GM19452 (cell line): ENCODE results near the gene CCDC38.
"Not testable (repeated sequence)": the region's sequence is repeated elsewhere in the genome, so short reads cannot be mapped to it uniquely, and the experiment has no call there.

Source experiments
- ATAC-seq: cut with Tn5 transposase; IDR thresholded peaks from one replicate; pipeline ENCODE4 v1.9.1; 2021; ENCODE audit not compliant: unreplicated experiment

The CCDC38 gene

GRCh38 chr12:95942524-95943329, at the start of gene CCDC38:
Gene CCDC38, minus strand, starts transcription at chr12:95942614. Its CDS starts 6,105 bp downstream, at chr12:95936509.
- ATAC-seq = peak; percentile 99

- ATAC-seq = no peak
Observed at GRCh38 chr12:95990136-95990535, 47.7 kb upstream of the CCDC38 start.

GRCh38 chr12:95989504-95990123, 47.2 kb upstream of the CCDC38 start:
- no peak for ATAC-seq

- no peak for ATAC-seq
Observed at GRCh38 chr12:95988506-95989275, 46.3 kb upstream of the CCDC38 start.

GRCh38 chr12:95986635-95987570, 44.5 kb upstream of the CCDC38 start:
- ATAC-seq = no peak

- ATAC-seq = no peak
Observed at GRCh38 chr12:95984682-95985081, 42.3 kb upstream of the CCDC38 start.

GRCh38 chr12:95982602-95983001, 40.2 kb upstream of the CCDC38 start:
- ATAC-seq = no peak

- no peak for ATAC-seq
Observed at GRCh38 chr12:95980437-95980836, 38.0 kb upstream of the CCDC38 start.

- ATAC-seq = no peak
Observed at GRCh38 chr12:95978774-95979173, 36.4 kb upstream of the CCDC38 start.

- no peak for ATAC-seq
Observed at GRCh38 chr12:95978351-95978750, 35.9 kb upstream of the CCDC38 start.

- ATAC-seq = no peak
Observed at GRCh38 chr12:95977764-95978305, 35.4 kb upstream of the CCDC38 start.

- ATAC-seq = no peak
Observed at GRCh38 chr12:95976416-95976832, 34.0 kb upstream of the CCDC38 start.

GRCh38 chr12:95975491-95975890, 33.1 kb upstream of the CCDC38 start:
- no peak for ATAC-seq

GRCh38 chr12:95974358-95974757, 31.9 kb upstream of the CCDC38 start:
- no peak for ATAC-seq

- ATAC-seq = no peak
Observed at GRCh38 chr12:95972832-95973456, 30.5 kb upstream of the CCDC38 start.

- ATAC-seq = no peak
Observed at GRCh38 chr12:95970905-95971304, 28.5 kb upstream of the CCDC38 start.

- not testable (repeated sequence) for ATAC-seq
Observed at GRCh38 chr12:95969116-95969515, 26.7 kb upstream of the CCDC38 start.

- no peak for ATAC-seq
Observed at GRCh38 chr12:95967301-95967700, 24.9 kb upstream of the CCDC38 start.

GRCh38 chr12:95966287-95966870, 24.0 kb upstream of the CCDC38 start:
- no peak for ATAC-seq
